OCI-LY3 (cell line): ENCODE results near the gene SPDEF.

Experiments
- CTCF ChIP-seq: fragments of 200-600, 300-600 bp; sonication (generic); IDR thresholded peaks from 2 replicates; pipeline ENCODE4 v1.5.1; 2014; ENCODE audit warnings: antibody characterized with exemption, low read length, low read depth
- EZH2phosphoT487 ChIP-seq: fragments of 200-600 bp; shearing (Covaris generic); IDR thresholded peaks from 2 replicates; pipeline ENCODE4 v1.6.1; 2018; ENCODE audit warnings: antibody characterized with exemption, mixed run types, low read depth

- TF ChIP-seq CTCF (no peak), EZH2phosphoT487 (no peak)
Observed at GRCh38 chr6:34571388-34571787, 15.3 kb upstream of the SPDEF start.
